OCI-LY7 (cell line): Measurements from ENCODE around the gene GLRX3. TPM values are rescaled to one million over a fixed set of nuclear protein-coding genes. Genes with fewer than 3 reads are reported as not detected.
A peak's percentile ranks its signal among the peaks of the same experiment; 100 is the strongest.

Source experiments
- BruUV-seq: library from RNA; stranded (reverse); fragments of 400-500 nt; replicated peaks from 2 replicates; lab custom pipeline; 2021; lab: Mats Ljungman, UMichigan
- CTCF ChIA-PET: fragments of 300-600 bp; sonication (Branson Sonifier 250); formaldehyde crosslinking; loops from one replicate; lab custom pipeline; 2022; ENCODE audit warnings: antibody characterized with exemption; ENCODE audit not compliant: unreplicated experiment; lab: Charles Lee
- POLR2A ChIA-PET: fragments of 300-600 bp; sonication (Branson Sonifier 250); formaldehyde crosslinking; loops from one replicate; lab custom pipeline; 2022; ENCODE audit warnings: antibody characterized with exemption; lab: Charles Lee
- DNase-seq: peaks from one replicate; pipeline ENCODE4 v3.0.0-alpha.2; 2015; ENCODE audit warnings: low spot score
- H2AFZ ChIP-seq: fragments of 200-600 bp; sonication (generic), shearing (Covaris generic); 2 replicates; pipeline ENCODE4 v1.6.1; 2014; ENCODE audit warnings: mild to moderate bottlenecking, antibody characterized with exemption, low read length, moderate library complexity
- H3K27ac ChIP-seq: fragments of 200-600 bp; sonication (generic); 2 replicates; pipeline ENCODE4 v1.5.1; 2014; ENCODE audit warnings: mixed run types, low read depth, mild to moderate bottlenecking, moderate library complexity, low read length, inconsistent platforms; ENCODE audit not compliant: poor library complexity, severe bottlenecking
- H3K36me3 ChIP-seq: fragments of 200-600 bp; sonication (generic); 2 replicates; pipeline ENCODE4 v1.6.1; 2014; ENCODE audit warnings: mild to moderate bottlenecking, antibody characterized with exemption, low read length, moderate library complexity, mixed read lengths; ENCODE audit not compliant: insufficient read depth
- H3K4me1 ChIP-seq: fragments of 200-600 bp; sonication (generic); 2 replicates; pipeline ENCODE4 v1.5.1; 2014; ENCODE audit warnings: mild to moderate bottlenecking, low read length; ENCODE audit not compliant: insufficient read depth, poor library complexity, severe bottlenecking
- H3K4me2 ChIP-seq: fragments of 200-600 bp; sonication (generic); 2 replicates; pipeline ENCODE4 v1.6.1; 2014; ENCODE audit warnings: mild to moderate bottlenecking, low read length
- H3K4me3 ChIP-seq: fragments of 200-600 bp; sonication (generic); 2 replicates; pipeline ENCODE4 v1.5.1; 2014; ENCODE audit warnings: mild to moderate bottlenecking, low read depth, low read length; ENCODE audit not compliant: poor library complexity, severe bottlenecking
- H3K79me2 ChIP-seq: fragments of 200-600 bp; sonication (generic); 2 replicates; pipeline ENCODE4 v1.6.1; 2016; ENCODE audit warnings: low read depth, mild to moderate bottlenecking, low read length, moderate library complexity, mixed read lengths; ENCODE audit not compliant: insufficient read depth
- H3K9me2 ChIP-seq: fragments of 200-600 bp; sonication (generic); 2 replicates; pipeline ENCODE4 v1.6.1; 2016; ENCODE audit warnings: mild to moderate bottlenecking, low read length, mixed read lengths; ENCODE audit not compliant: insufficient read depth
- H3K9me3 ChIP-seq: fragments of 200-600 bp; sonication (generic); 2 replicates; pipeline ENCODE4 v1.6.1; 2014; ENCODE audit warnings: mild to moderate bottlenecking, mixed run types, low read length, mixed read lengths
- H4K20me1 ChIP-seq: fragments of 200-600 bp; sonication (generic); 2 replicates; pipeline ENCODE4 v1.6.1; 2014; ENCODE audit warnings: mild to moderate bottlenecking, antibody characterized with exemption, low read length, moderate library complexity, mixed read lengths; ENCODE audit not compliant: insufficient read depth
- EZH2phosphoT487 ChIP-seq: fragments of 200-600 bp; sonication (generic); IDR thresholded peaks from 2 replicates; pipeline ENCODE4 v1.6.1; 2018; ENCODE audit warnings: low read depth, borderline replicate concordance, mild to moderate bottlenecking, mixed run types, antibody characterized with exemption, low read length, moderate library complexity, mixed read lengths
- intact Hi-C: fragments of 100-400 bp; cut with micrococcal nuclease; formaldehyde crosslinking; loops from one replicate; pipeline ENCODE4 v1.10.0; 2022; ENCODE audit not compliant: unreplicated experiment
- total RNA-seq, 2 experiments: library from RNA; depleted of rRNA in 1 of 2; stranded (reverse); fragments of >200 nt in 1 of 2; shearing (Covaris generic) in 1 of 2; gene quantifications; 2 replicates each; pipeline ENCODE4 v1.2.3, GENCODE V29; 2014 to 2022
- TF ChIP-seq, protein P1 (sequence below): fragments of 200-600 bp; sonication (generic); conservative IDR thresholded peaks from 2 replicates; pipeline ENCODE4 v1.5.1; 2014; ENCODE audit warnings: mild to moderate bottlenecking, antibody characterized with exemption, low read length, moderate library complexity, mixed read lengths

The GLRX3 gene
- total RNA-seq, 2 experiments from 2014 or later, result 83.2 to 117 TPM

DNA sequence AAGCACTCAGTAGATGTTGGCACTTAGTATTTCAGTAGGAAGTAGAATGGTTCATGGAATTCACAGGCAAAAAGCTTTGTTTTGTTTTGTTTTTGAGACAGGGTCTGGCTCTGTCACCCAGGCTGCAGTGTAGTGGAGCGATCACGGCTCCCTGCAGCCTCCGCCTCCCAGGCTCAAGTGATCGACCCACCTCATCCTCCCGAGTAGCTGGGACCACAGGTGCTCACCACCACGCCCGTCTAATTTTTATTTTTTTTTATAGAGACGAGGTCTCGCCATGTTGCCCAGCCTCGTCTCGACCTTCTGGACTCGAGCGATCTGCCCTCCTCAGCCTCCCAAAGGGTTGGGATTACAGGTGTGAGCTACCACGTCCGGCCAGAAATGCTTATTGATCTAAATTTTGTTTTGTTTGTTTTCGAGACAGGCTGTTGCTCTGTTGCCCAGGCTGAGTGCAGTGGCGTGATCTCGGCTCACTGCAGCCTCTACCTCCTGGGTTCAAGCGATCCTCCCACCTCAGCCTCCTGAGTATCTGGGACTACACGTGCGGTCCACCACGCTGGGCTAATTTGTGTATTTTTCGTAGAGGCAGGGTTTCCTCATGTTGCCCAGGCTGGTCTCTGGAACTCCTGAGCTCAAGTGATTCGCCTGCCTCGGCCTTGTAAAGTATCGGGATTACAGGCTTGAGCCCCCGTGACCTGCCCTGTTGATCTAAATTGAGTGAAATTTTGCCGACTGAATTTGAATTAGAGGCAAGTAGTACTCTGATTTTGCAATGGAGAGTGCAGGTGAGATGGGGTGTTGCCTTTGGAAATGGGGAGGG, 1.7 kb downstream of the GLRX3 start:
- ChIA-PET CTCF (interaction anchor here (0.6 kb wide), 1 partner anchor 27 kb away, joined by 3 read pairs; no protein-coding TSS in a partner anchor), POLR2A (interaction anchor here (0.6 to 6.5 kb wide), 4 partner anchors 10 to 31 kb away, joined by 3 to 64 read pairs (median 3); partner anchors contain the start of gene C10orf143)
- BruUV-seq, result no TSS peak
- Histone ChIP-seq H3K9me2 (no peaks in the 10 kb centered on the region), H2AFZ (no peak overlapping the region), H3K4me1 (peaks cover 63% of the 10 kb centered on the region), H3K4me2 (peak overlapping the region; percentile 98), H3K36me3 (peaks cover 42% of the 10 kb centered on the region), H3K79me2 (peaks cover 64% of the 10 kb centered on the region), H3K9me3 (no peaks in the 10 kb centered on the region), H3K4me3 (peak overlapping the region; percentile 84), H4K20me1 (peaks cover 38% of the 10 kb centered on the region), H3K27ac (peak overlapping the region; percentile 64)
- TF ChIP-seq EZH2phosphoT487, result no peak
- intact Hi-C loops, result loop anchor here (10.0 kb wide), 1 partner anchor 673 kb away; the partner anchor contains the start of gene MGMT
- DNase-seq, result no peak

DNA sequence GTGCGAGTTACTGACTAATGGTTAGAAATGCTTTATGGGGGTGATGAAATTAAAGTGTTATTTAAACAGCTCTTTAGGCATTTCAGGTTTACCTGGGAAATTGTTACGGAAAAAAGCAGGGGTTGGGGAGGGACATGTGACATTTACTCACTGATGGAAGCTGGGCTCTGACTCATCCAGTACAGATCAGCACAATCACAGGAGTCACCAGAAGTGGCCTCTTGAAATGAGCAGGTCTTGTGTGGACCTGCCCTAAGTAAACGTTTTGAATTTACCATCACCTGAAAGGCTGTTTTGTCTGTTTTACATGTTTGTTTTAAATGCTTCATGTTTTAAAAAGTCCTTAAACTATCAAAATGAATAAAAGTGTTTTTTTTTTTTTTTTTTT, 2.3 kb downstream of the GLRX3 start:
- Histone ChIP-seq H3K36me3 (peaks cover 48% of the 10 kb centered on the region), H3K9me2 (no peaks in the 10 kb centered on the region), H3K79me2 (peaks cover 70% of the 10 kb centered on the region), H3K4me3 (peak overlapping the region; percentile 84), H2AFZ (no peak overlapping the region), H3K4me2 (peak overlapping the region; percentile 98), H3K9me3 (no peaks in the 10 kb centered on the region), H4K20me1 (peaks cover 41% of the 10 kb centered on the region), H3K4me1 (peaks cover 68% of the 10 kb centered on the region), H3K27ac (no peak overlapping the region)
- BruUV-seq, result TSS peak; percentile 40
- ChIA-PET CTCF (no interaction called here), POLR2A (interaction anchor here (0.6 to 6.5 kb wide), 6 partner anchors 10 to 38 kb away, joined by 3 to 64 read pairs (median 4); partner anchors contain the start of gene C10orf143)
- TF ChIP-seq, protein P1, sequence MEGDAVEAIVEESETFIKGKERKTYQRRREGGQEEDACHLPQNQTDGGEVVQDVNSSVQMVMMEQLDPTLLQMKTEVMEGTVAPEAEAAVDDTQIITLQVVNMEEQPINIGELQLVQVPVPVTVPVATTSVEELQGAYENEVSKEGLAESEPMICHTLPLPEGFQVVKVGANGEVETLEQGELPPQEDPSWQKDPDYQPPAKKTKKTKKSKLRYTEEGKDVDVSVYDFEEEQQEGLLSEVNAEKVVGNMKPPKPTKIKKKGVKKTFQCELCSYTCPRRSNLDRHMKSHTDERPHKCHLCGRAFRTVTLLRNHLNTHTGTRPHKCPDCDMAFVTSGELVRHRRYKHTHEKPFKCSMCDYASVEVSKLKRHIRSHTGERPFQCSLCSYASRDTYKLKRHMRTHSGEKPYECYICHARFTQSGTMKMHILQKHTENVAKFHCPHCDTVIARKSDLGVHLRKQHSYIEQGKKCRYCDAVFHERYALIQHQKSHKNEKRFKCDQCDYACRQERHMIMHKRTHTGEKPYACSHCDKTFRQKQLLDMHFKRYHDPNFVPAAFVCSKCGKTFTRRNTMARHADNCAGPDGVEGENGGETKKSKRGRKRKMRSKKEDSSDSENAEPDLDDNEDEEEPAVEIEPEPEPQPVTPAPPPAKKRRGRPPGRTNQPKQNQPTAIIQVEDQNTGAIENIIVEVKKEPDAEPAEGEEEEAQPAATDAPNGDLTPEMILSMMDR, result no peak
- TF ChIP-seq EZH2phosphoT487, result no peak
- no peak for DNase-seq
- intact Hi-C loops, result loop anchor here (10.0 kb wide), 1 partner anchor 674 kb away; the partner anchor contains the start of gene MGMT

DNA sequence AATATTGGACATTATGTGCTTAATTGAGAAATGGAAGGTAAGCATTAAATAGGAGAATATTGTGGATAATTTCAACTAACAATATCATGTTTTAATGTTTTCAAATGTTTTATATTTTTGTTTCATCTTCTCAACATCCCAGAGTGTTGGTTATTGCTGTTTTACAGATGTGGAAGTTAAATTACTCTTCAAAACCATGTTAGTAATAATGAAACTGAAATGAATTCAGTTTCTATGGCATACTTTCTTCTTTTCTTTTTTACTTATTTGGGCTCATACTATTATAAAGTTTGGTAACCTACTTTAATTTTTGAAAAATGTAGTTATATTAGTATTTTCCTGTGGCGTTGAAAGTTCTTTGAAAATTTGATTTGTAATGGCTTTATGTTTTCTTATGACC, 4.2 kb downstream of the GLRX3 start:
- POLR2A ChIA-PET, result interaction anchor here (1.8 to 6.5 kb wide), 2 partner anchors 19 to 30 kb away, joined by 5 to 64 read pairs; partner anchors contain the start of gene C10orf143
- intact Hi-C loops, result no loop called here
- peak overlapping the region; percentile 61 for H3K4me3 ChIP-seq

More for the DNA sequence above, 4.2 kb downstream of the GLRX3 start:
- TF ChIP-seq, protein P1, result no peak
- no peak for TF ChIP-seq EZH2phosphoT487
- Histone ChIP-seq H3K9me2 (no peaks in the 10 kb centered on the region), H3K9me3 (no peaks in the 10 kb centered on the region), H2AFZ (no peak overlapping the region), H3K4me1 (peaks cover 66% of the 10 kb centered on the region), H3K27ac (peak overlapping the region; percentile 88), H3K79me2 (peaks cover 89% of the 10 kb centered on the region), H3K4me2 (peak overlapping the region; percentile 98), H3K36me3 (peaks cover 60% of the 10 kb centered on the region), H4K20me1 (peaks cover 41% of the 10 kb centered on the region)
- no peak for DNase-seq
- BruUV-seq, result no TSS peak
- CTCF ChIA-PET, result no interaction called here
